Measurements from ENCODE around the gene WNT7A. TPM values are rescaled to one million over a fixed set of nuclear protein-coding genes. Genes with fewer than 3 reads are reported as not detected.

WNT7A gene
- polyA plus RNA-seq, 2 donors = 0.09 to 0.37 TPM

- Histone ChIP-seq H3K36me3 (ENCODE audit: control insufficient read depth in 2 of 2, insufficient read depth in 2 of 2, low read length in 1 of 2) (no peaks in the 10 kb centered on the region), H3K4me3 (ENCODE audit: low read depth in 1 of 2, low read length in 2 of 2) (peak overlapping the region; percentile 48 to 54), H3K9me3 (ENCODE audit: control insufficient read depth in 2 of 2, insufficient read depth in 1 of 2, low read depth in 1 of 2, low read length in 1 of 2) (peaks cover 0 to 2% of the 10 kb centered on the region in 2 donors), H3K4me1 (ENCODE audit: control insufficient read depth in 2 of 2, insufficient read depth in 2 of 2, low read length in 1 of 2) (peaks cover 0 to 12% of the 10 kb centered on the region in 2 donors), H3K27me3 (ENCODE audit: control insufficient read depth in 1 of 2, insufficient read depth in 2 of 2, low read length in 2 of 2) (no peaks in the 10 kb centered on the region), H3K27ac (ENCODE audit: low read depth in 2 of 2, low read length in 1 of 2) (peak overlapping the region; percentile 36 to 56)
- 2% methylated on average over 85 to 86 of the region's 86 CpGs for WGBS, 2 donors
Observed at GRCh38 chr3:13895155-13896105, 15.6 kb upstream of the WNT7A start.

GRCh38 chr3:13894807-13895154 lies 14.9 kb upstream of the WNT7A start:
- H3K27me3 ChIP-seq (ENCODE audit: control insufficient read depth in 1 of 2, insufficient read depth in 2 of 2, low read length in 2 of 2) = no peaks in the 10 kb centered on the region
- H3K36me3 ChIP-seq (ENCODE audit: control insufficient read depth in 2 of 2, insufficient read depth in 2 of 2, low read length in 1 of 2) = no peaks in the 10 kb centered on the region
- peaks cover 0 to 16% of the 10 kb centered on the region in 2 donors for H3K4me1 ChIP-seq (ENCODE audit: control insufficient read depth in 2 of 2, insufficient read depth in 2 of 2, low read length in 1 of 2)
- no peak overlapping the region for H3K27ac ChIP-seq (ENCODE audit: low read depth in 2 of 2, low read length in 1 of 2)
- H3K4me3 ChIP-seq (ENCODE audit: low read depth in 1 of 2, low read length in 2 of 2) = peak overlapping the region; percentile 46 to 48
- 40 to 42% methylated on average over 20 of the region's 20 CpGs for WGBS, 2 donors
- no peaks in the 10 kb centered on the region for H3K9me3 ChIP-seq (ENCODE audit: control insufficient read depth in 2 of 2, insufficient read depth in 1 of 2, low read depth in 1 of 2, low read length in 1 of 2)

- H3K36me3 ChIP-seq (ENCODE audit: control insufficient read depth in 2 of 2, insufficient read depth in 2 of 2, low read length in 1 of 2) = no peaks in the 10 kb centered on the region
- 70 to 72% methylated on average over 13 of the region's 13 CpGs for WGBS, 2 donors
Observed at GRCh38 chr3:13894096-13894806, 14.4 kb upstream of the WNT7A start.

GRCh38 chr3:13892304-13892703 lies 12.4 kb upstream of the WNT7A start:
- no peak overlapping the region for H3K27ac ChIP-seq (ENCODE audit: low read depth in 2 of 2, low read length in 1 of 2)
- whole genome bisulfite sequencing, 2 donors = 94 to 98% methylated on average over 2 of the region's 2 CpGs
- H3K36me3 ChIP-seq (ENCODE audit: control insufficient read depth in 2 of 2, insufficient read depth in 2 of 2, low read length in 1 of 2) = no peaks in the 10 kb centered on the region
- no peaks in the 10 kb centered on the region for H3K27me3 ChIP-seq (ENCODE audit: control insufficient read depth in 1 of 2, insufficient read depth in 2 of 2, low read length in 2 of 2)
- H3K4me3 ChIP-seq (ENCODE audit: low read depth in 1 of 2, low read length in 2 of 2) = no peak overlapping the region
- no peaks in the 10 kb centered on the region for H3K9me3 ChIP-seq (ENCODE audit: control insufficient read depth in 2 of 2, insufficient read depth in 1 of 2, low read depth in 1 of 2, low read length in 1 of 2)
- peaks cover 0 to 16% of the 10 kb centered on the region in 2 donors for H3K4me1 ChIP-seq (ENCODE audit: control insufficient read depth in 2 of 2, insufficient read depth in 2 of 2, low read length in 1 of 2)

More at GRCh38 chr3:13894096-13894806, 14.4 kb upstream of the WNT7A start:
- Histone ChIP-seq H3K9me3 (ENCODE audit: control insufficient read depth in 2 of 2, insufficient read depth in 1 of 2, low read depth in 1 of 2, low read length in 1 of 2) (no peaks in the 10 kb centered on the region), H3K27ac (ENCODE audit: low read depth in 2 of 2, low read length in 1 of 2) (no peak overlapping the region), H3K4me3 (ENCODE audit: low read depth in 1 of 2, low read length in 2 of 2) (no peak overlapping the region), H3K27me3 (ENCODE audit: control insufficient read depth in 1 of 2, insufficient read depth in 2 of 2, low read length in 2 of 2) (no peaks in the 10 kb centered on the region), H3K4me1 (ENCODE audit: control insufficient read depth in 2 of 2, insufficient read depth in 2 of 2, low read length in 1 of 2) (peaks cover 0 to 16% of the 10 kb centered on the region in 2 donors)

- no peaks in the 10 kb centered on the region for H3K27me3 ChIP-seq (ENCODE audit: control insufficient read depth in 1 of 2, insufficient read depth in 2 of 2, low read length in 2 of 2)
- peaks cover 0 to 16% of the 10 kb centered on the region in 2 donors for H3K4me1 ChIP-seq (ENCODE audit: control insufficient read depth in 2 of 2, insufficient read depth in 2 of 2, low read length in 1 of 2)
- WGBS, 2 donors = 61 to 64% methylated on average over 5 of the region's 5 CpGs
- no peaks in the 10 kb centered on the region for H3K9me3 ChIP-seq (ENCODE audit: control insufficient read depth in 2 of 2, insufficient read depth in 1 of 2, low read depth in 1 of 2, low read length in 1 of 2)
- H3K4me3 ChIP-seq (ENCODE audit: low read depth in 1 of 2, low read length in 2 of 2) = no peak overlapping the region
- H3K27ac ChIP-seq (ENCODE audit: low read depth in 2 of 2, low read length in 1 of 2) = no peak overlapping the region
- no peaks in the 10 kb centered on the region for H3K36me3 ChIP-seq (ENCODE audit: control insufficient read depth in 2 of 2, insufficient read depth in 2 of 2, low read length in 1 of 2)
Observed at GRCh38 chr3:13891492-13892073, 11.7 kb upstream of the WNT7A start.

GRCh38 chr3:13891017-13891392 lies 11.1 kb upstream of the WNT7A start:
- Histone ChIP-seq H3K4me3 (ENCODE audit: low read depth in 1 of 2, low read length in 2 of 2) (no peak overlapping the region), H3K27me3 (ENCODE audit: control insufficient read depth in 1 of 2, insufficient read depth in 2 of 2, low read length in 2 of 2) (no peaks in the 10 kb centered on the region), H3K36me3 (ENCODE audit: control insufficient read depth in 2 of 2, insufficient read depth in 2 of 2, low read length in 1 of 2) (no peaks in the 10 kb centered on the region), H3K4me1 (ENCODE audit: control insufficient read depth in 2 of 2, insufficient read depth in 2 of 2, low read length in 1 of 2) (peaks cover 0 to 15% of the 10 kb centered on the region in 2 donors), H3K9me3 (ENCODE audit: control insufficient read depth in 2 of 2, insufficient read depth in 1 of 2, low read depth in 1 of 2, low read length in 1 of 2) (no peaks in the 10 kb centered on the region), H3K27ac (ENCODE audit: low read depth in 2 of 2, low read length in 1 of 2) (no peak overlapping the region)

GRCh38 chr3:13890377-13891016 lies 10.6 kb upstream of the WNT7A start:
- Histone ChIP-seq H3K27ac (ENCODE audit: low read depth in 2 of 2, low read length in 1 of 2) (no peak overlapping the region), H3K9me3 (ENCODE audit: control insufficient read depth in 2 of 2, insufficient read depth in 1 of 2, low read depth in 1 of 2, low read length in 1 of 2) (no peaks in the 10 kb centered on the region), H3K4me1 (ENCODE audit: control insufficient read depth in 2 of 2, insufficient read depth in 2 of 2, low read length in 1 of 2) (peaks cover 0 to 13% of the 10 kb centered on the region in 2 donors), H3K4me3 (ENCODE audit: low read depth in 1 of 2, low read length in 2 of 2) (no peak overlapping the region), H3K27me3 (ENCODE audit: control insufficient read depth in 1 of 2, insufficient read depth in 2 of 2, low read length in 2 of 2) (no peaks in the 10 kb centered on the region), H3K36me3 (ENCODE audit: control insufficient read depth in 2 of 2, insufficient read depth in 2 of 2, low read length in 1 of 2) (no peaks in the 10 kb centered on the region)
- 36 to 43% methylated on average over 13 of the region's 13 CpGs for WGBS, 2 donors

- no peak overlapping the region for H3K4me3 ChIP-seq (ENCODE audit: low read depth in 1 of 2, low read length in 2 of 2)
- H3K27ac ChIP-seq (ENCODE audit: low read depth in 2 of 2, low read length in 1 of 2) = no peak overlapping the region
- H3K27me3 ChIP-seq (ENCODE audit: control insufficient read depth in 1 of 2, insufficient read depth in 2 of 2, low read length in 2 of 2) = peaks cover 0 to 2% of the 10 kb centered on the region in 2 donors
- peaks cover 0 to 9% of the 10 kb centered on the region in 2 donors for H3K4me1 ChIP-seq (ENCODE audit: control insufficient read depth in 2 of 2, insufficient read depth in 2 of 2, low read length in 1 of 2)
- WGBS, 2 donors = 75 to 89% methylated on average over 1 of the region's 1 CpG
- no peaks in the 10 kb centered on the region for H3K9me3 ChIP-seq (ENCODE audit: control insufficient read depth in 2 of 2, insufficient read depth in 1 of 2, low read depth in 1 of 2, low read length in 1 of 2)
- H3K36me3 ChIP-seq (ENCODE audit: control insufficient read depth in 2 of 2, insufficient read depth in 2 of 2, low read length in 1 of 2) = no peaks in the 10 kb centered on the region
Observed at GRCh38 chr3:13888576-13888975, 8.7 kb upstream of the WNT7A start.
